ENCODE measurements around the gene AK9. TPM values are rescaled to one million over a fixed set of nuclear protein-coding genes. Genes with fewer than 3 reads are reported as not detected.

AK9 gene
- polyA plus RNA-seq, 1 donor from 2014 or later, result 27.7 TPM

DNA sequence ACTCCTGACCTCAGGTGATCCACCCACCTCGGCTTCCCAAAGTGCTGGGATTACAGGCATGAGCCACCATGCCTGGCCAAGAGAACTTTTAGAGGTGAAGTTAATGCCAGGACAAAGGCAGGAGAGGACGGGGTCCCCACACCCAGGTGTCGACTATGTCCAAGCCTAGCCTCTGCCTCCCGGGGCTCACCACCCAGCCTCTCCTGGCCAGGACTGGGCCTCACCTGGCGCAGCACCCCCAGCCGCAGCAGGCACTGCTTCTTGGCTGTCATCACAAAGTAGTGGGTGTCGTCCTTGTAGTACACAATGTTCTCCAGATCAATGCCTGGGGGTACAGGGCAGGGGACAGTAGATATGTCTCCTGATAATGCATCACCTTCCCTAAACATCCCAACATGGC lies 239.6 kb downstream of the AK9 start:
- Histone ChIP-seq H4K20me1 (ENCODE audit: insufficient read depth) (no peaks in the 10 kb centered on the region), H3K9me3 (ENCODE audit: low read length) (no peaks in the 10 kb centered on the region), H3K36me3 (ENCODE audit: insufficient read depth, low read length) (no peaks in the 10 kb centered on the region), H3K27me3 (ENCODE audit: insufficient read depth, low read depth, low read length) (no peaks in the 10 kb centered on the region), H2AFZ (ENCODE audit: low read depth, low read length) (no peak overlapping the region), H3K9me2 (ENCODE audit: insufficient read depth, low read length) (no peaks in the 10 kb centered on the region), H3K4me2 (ENCODE audit: low read length) (no peak overlapping the region), H3K27ac (ENCODE audit: low read length) (no peak overlapping the region), H3F3A (ENCODE audit: insufficient read depth, low read length, poor library complexity, severe bottlenecking) (no peaks in the 10 kb centered on the region), H3K79me2 (replicated peaks; ENCODE audit: insufficient read depth, low read length) (peaks cover 8% of the 10 kb centered on the region), H3K4me3 (ENCODE audit: low read length) (no peak overlapping the region), H3K9ac (ENCODE audit: low read length) (no peak overlapping the region)
- no peak for TF ChIP-seq EZH2 (IDR thresholded peaks at IDR 0.05; ENCODE audit: borderline replicate concordance, insufficient read depth, low read length, poor library complexity, severe bottlenecking)
- no peak for TF ChIP-seq RAD21 (conservative IDR thresholded peaks at IDR 0.05)
- no peak for TF ChIP-seq EP300 (conservative IDR thresholded peaks at IDR 0.05; ENCODE audit: poor library complexity, severe bottlenecking)
- no peak for TF ChIP-seq POLR2AphosphoS5 (IDR thresholded peaks at IDR 0.05)
- no peak for TF ChIP-seq REST (IDR thresholded peaks at IDR 0.05; ENCODE audit: borderline replicate concordance)
- TF ChIP-seq MXI1 (conservative IDR thresholded peaks at IDR 0.05; ENCODE audit: poor library complexity, severe bottlenecking), result no peak
- TF ChIP-seq CTCF (IDR thresholded peaks at IDR 0.05; ENCODE audit: poor library complexity, severe bottlenecking), result no peak
- TF ChIP-seq SMC3 (conservative IDR thresholded peaks at IDR 0.05; ENCODE audit: poor library complexity), result no peak
- no peak for TF ChIP-seq TAF1 (IDR thresholded peaks at IDR 0.05; ENCODE audit: low read depth)

GRCh38 chr6:109450801-109451200 lies 240.2 kb downstream of the AK9 start:
- Histone ChIP-seq H3K9me3 (ENCODE audit: low read length) (no peaks in the 10 kb centered on the region), H3K9me2 (ENCODE audit: insufficient read depth, low read length) (no peaks in the 10 kb centered on the region), H3K27me3 (ENCODE audit: insufficient read depth, low read depth, low read length) (no peaks in the 10 kb centered on the region), H3K36me3 (ENCODE audit: insufficient read depth, low read length) (peaks cover 2% of the 10 kb centered on the region), H3K27ac (ENCODE audit: low read length) (no peak overlapping the region), H3K4me2 (ENCODE audit: low read length) (no peak overlapping the region), H3K4me3 (ENCODE audit: low read length) (no peak overlapping the region), H4K20me1 (ENCODE audit: insufficient read depth) (no peaks in the 10 kb centered on the region), H3K9ac (ENCODE audit: low read length) (no peak overlapping the region), H3K79me2 (replicated peaks; ENCODE audit: insufficient read depth, low read length) (peaks cover 8% of the 10 kb centered on the region), H3F3A (ENCODE audit: insufficient read depth, low read length, poor library complexity, severe bottlenecking) (no peaks in the 10 kb centered on the region), H2AFZ (ENCODE audit: low read depth, low read length) (no peak overlapping the region)
- no peak for TF ChIP-seq EZH2 (IDR thresholded peaks at IDR 0.05; ENCODE audit: borderline replicate concordance, insufficient read depth, low read length, poor library complexity, severe bottlenecking)
- TF ChIP-seq CTCF (IDR thresholded peaks at IDR 0.05; ENCODE audit: poor library complexity, severe bottlenecking), result no peak
- TF ChIP-seq MXI1 (conservative IDR thresholded peaks at IDR 0.05; ENCODE audit: poor library complexity, severe bottlenecking), result no peak
- no peak for TF ChIP-seq POLR2AphosphoS5 (IDR thresholded peaks at IDR 0.05)
- no peak for TF ChIP-seq SMC3 (conservative IDR thresholded peaks at IDR 0.05; ENCODE audit: poor library complexity)
- no peak for TF ChIP-seq EP300 (conservative IDR thresholded peaks at IDR 0.05; ENCODE audit: poor library complexity, severe bottlenecking)
- TF ChIP-seq TAF1 (IDR thresholded peaks at IDR 0.05; ENCODE audit: low read depth), result no peak
- TF ChIP-seq REST (IDR thresholded peaks at IDR 0.05; ENCODE audit: borderline replicate concordance), result no peak
- no peak for TF ChIP-seq RAD21 (conservative IDR thresholded peaks at IDR 0.05)

Measured in neural cell (in vitro differentiated cells).